HG02610 (cell line): Measurements from ENCODE around the gene FBLIM1.

Source experiments
- ATAC-seq: cut with Tn5 transposase; IDR thresholded peaks from one replicate; pipeline ENCODE4 v1.9.1; 2021; ENCODE audit warnings: mild to moderate bottlenecking, moderate library complexity; ENCODE audit not compliant: unreplicated experiment

Gene FBLIM1

GRCh38 chr1:15765495-15766194, 7.0 kb downstream of the FBLIM1 start:
- ATAC-seq: no peak

GRCh38 chr1:15767941-15768340, 9.3 kb downstream of the FBLIM1 start:
- no peak for ATAC-seq

- ATAC-seq: no peak
Observed at GRCh38 chr1:15768388-15768787, 9.8 kb downstream of the FBLIM1 start.

- no peak for ATAC-seq
Observed at GRCh38 chr1:15770313-15770962, 11.8 kb downstream of the FBLIM1 start.

- ATAC-seq: no peak
Observed at GRCh38 chr1:15771836-15772515, 13.4 kb downstream of the FBLIM1 start.

- no peak for ATAC-seq
Observed at GRCh38 chr1:15775706-15776105, 17.1 kb downstream of the FBLIM1 start.

GRCh38 chr1:15777909-15778707, 19.5 kb downstream of the FBLIM1 start:
- ATAC-seq: no peak

GRCh38 chr1:15785683-15786082, 27.1 kb downstream of the FBLIM1 start:
- no peak for ATAC-seq

GRCh38 chr1:15786581-15786980, 28.0 kb downstream of the FBLIM1 start:
- no peak for ATAC-seq

GRCh38 chr1:15788624-15789301, 30.2 kb downstream of the FBLIM1 start:
- no peak for ATAC-seq

- ATAC-seq: no peak
Observed at GRCh38 chr1:15796086-15796462, 37.5 kb downstream of the FBLIM1 start.

GRCh38 chr1:15797614-15798390, 39.2 kb downstream of the FBLIM1 start:
- no peak for ATAC-seq

GRCh38 chr1:15799004-15799867, 40.6 kb downstream of the FBLIM1 start:
- ATAC-seq: peak; percentile 41

GRCh38 chr1:15799928-15800835, 41.6 kb downstream of the FBLIM1 start:
- no peak for ATAC-seq

- ATAC-seq: no peak
Observed at GRCh38 chr1:15802234-15802965, 43.8 kb downstream of the FBLIM1 start.

- no peak for ATAC-seq
Observed at GRCh38 chr1:15803380-15803779, 44.8 kb downstream of the FBLIM1 start.

- no peak for ATAC-seq
Observed at GRCh38 chr1:15804060-15804459, 45.5 kb downstream of the FBLIM1 start.
